Renal cortex interstitium (tissue), 15 donors: ENCODE results near the gene IL11RA. TPM values are rescaled to one million over a fixed set of nuclear protein-coding genes. Genes with fewer than 3 reads are reported as not detected.

ENCODE experiments used
- DNase-seq, 11 donors: peaks; one replicate each; pipeline ENCODE4 v3.0.0-alpha.2; 2013; ENCODE audit warnings: low read depth in 9 of 11, low spot score in 4 of 11; ENCODE audit errors: extremely low read depth in 1 of 11
- long read RNA-seq, 16 experiments: transcript quantifications; one replicate each; lab custom pipeline, GENCODE V29; 2026
- polyA plus RNA-seq, 3 donors: library from polyadenylated mRNA; unstranded; fragments of 120-200 nt; gene quantifications; one replicate each; pipeline ENCODE4 v1.2.1, GENCODE V29; 2013; ENCODE audit not compliant: insufficient read length in 3 of 3

IL11RA gene
- 10 to 100 TPM; 53.5 to 68.0 (median 63.6) TPM for polyA plus RNA-seq
- long read RNA-seq, donor 1, partial matches to known transcripts: 0 of 2 reads
- long read RNA-seq, donor 1, other reads (novel, unspliced or antisense): 0 of 2 reads
- long read RNA-seq, donor 2, transcript IL11RA-201 (13 exons, 1,728 nt): major isoform, 8 of 11 reads
- long read RNA-seq, donor 2, partial matches to known transcripts: 0 of 11 reads
- long read RNA-seq, donor 2, other reads (novel, unspliced or antisense): 0 of 11 reads
- long read RNA-seq, donor 3, transcript IL11RA-202 (13 exons, 1,700 nt): major isoform, 5 of 8 reads
- long read RNA-seq, donor 3, partial matches to known transcripts: 0 of 8 reads
- long read RNA-seq, donor 3, other reads (novel, unspliced or antisense): 0 of 8 reads
- long read RNA-seq, donor 4, transcript IL11RA-202 (13 exons, 1,700 nt): minor isoform, 5 of 23 reads
- long read RNA-seq, donor 4, transcript IL11RA-201 (13 exons, 1,728 nt): major isoform, 6 of 23 reads
- long read RNA-seq, donor 4, partial matches to known transcripts: 12 of 23 reads
- long read RNA-seq, donor 4, other reads (novel, unspliced or antisense): 0 of 23 reads
- long read RNA-seq, donor 5: 0 reads
- long read RNA-seq, donor 6, partial matches to known transcripts: 13 of 16 reads
- long read RNA-seq, donor 6, other reads (novel, unspliced or antisense): 0 of 16 reads
- long read RNA-seq, donor 7, partial matches to known transcripts: 17 of 23 reads
- long read RNA-seq, donor 7, other reads (novel, unspliced or antisense): 0 of 23 reads
- long read RNA-seq, donor 8, partial matches to known transcripts: 26 of 34 reads
- long read RNA-seq, donor 8, other reads (novel, unspliced or antisense): 0 of 34 reads
- long read RNA-seq, donor 9, partial matches to known transcripts: 0 of 7 reads
- long read RNA-seq, donor 9, other reads (novel, unspliced or antisense): 0 of 7 reads
- long read RNA-seq, donor 10, partial matches to known transcripts: 6 of 10 reads
- long read RNA-seq, donor 10, other reads (novel, unspliced or antisense): 0 of 10 reads
- long read RNA-seq, donor 11, transcript IL11RA-201 (13 exons, 1,728 nt): major isoform, 5 of 9 reads
- long read RNA-seq, donor 11, partial matches to known transcripts: 0 of 9 reads
- long read RNA-seq, donor 11, other reads (novel, unspliced or antisense): 0 of 9 reads
- long read RNA-seq, donor 12, partial matches to known transcripts: 6 of 6 reads
- long read RNA-seq, donor 12, other reads (novel, unspliced or antisense): 0 of 6 reads
- long read RNA-seq, donor 13: 0 reads
- long read RNA-seq, donor 14, transcript IL11RA-201 (13 exons, 1,728 nt): major isoform, 5 of 7 reads
- long read RNA-seq, donor 14, partial matches to known transcripts: 0 of 7 reads
- long read RNA-seq, donor 14, other reads (novel, unspliced or antisense): 0 of 7 reads
- long read RNA-seq, donor 15, partial matches to known transcripts: 0 of 2 reads
- long read RNA-seq, donor 15, other reads (novel, unspliced or antisense): 0 of 2 reads
- long read RNA-seq, donor 16, transcript IL11RA-201 (13 exons, 1,728 nt): major isoform, 9 of 21 reads
- long read RNA-seq, donor 16, partial matches to known transcripts: 8 of 21 reads
- long read RNA-seq, donor 16, other reads (novel, unspliced or antisense): 0 of 21 reads

DNA sequence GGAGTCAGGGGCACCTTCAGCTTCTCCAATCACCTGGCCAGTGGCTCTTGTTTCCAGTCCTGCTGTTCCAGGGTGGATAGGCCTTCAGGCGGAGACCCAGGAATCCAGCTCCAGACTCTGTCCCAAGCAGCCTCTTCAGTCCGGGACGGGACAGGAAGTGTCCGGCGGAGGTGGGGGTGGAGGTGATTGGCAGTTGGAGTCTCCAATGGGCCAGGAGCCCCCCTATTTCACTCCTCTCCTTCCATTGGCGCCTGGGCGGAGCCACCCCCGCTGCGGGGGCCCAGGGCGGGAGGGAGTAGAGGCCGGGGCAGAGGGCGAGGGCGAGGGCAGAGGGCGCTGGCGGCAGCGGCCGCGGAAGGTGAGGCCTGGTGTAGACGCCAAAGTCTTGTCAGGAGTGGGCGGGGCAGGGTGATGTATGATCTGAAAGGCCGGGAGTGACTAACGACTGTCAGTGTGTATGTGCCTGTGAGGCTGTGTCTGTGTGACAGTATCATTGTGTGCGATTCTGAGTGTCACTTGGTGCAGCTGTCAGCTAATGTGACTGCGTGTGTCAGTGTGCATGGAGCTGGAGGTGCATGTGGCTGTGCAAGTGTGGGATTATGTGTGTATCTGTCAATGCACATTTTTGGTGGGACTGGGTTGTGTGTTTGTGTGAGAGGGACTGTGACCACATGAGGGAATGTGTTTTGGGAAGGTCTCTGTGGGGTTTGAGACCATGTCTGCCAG is at the start of gene IL11RA:
IL11RA (plus strand) TSS at position 310 of the 726 bp plus-strand sequence. CDS start 3,033 bp downstream, outside the sequence.
- DNase-seq: peak in 7 of 11 donors; percentile 63 to 81 (median 70)

- DNase-seq: peak in 8 of 11 donors; percentile 67 to 84 (median 78)
Observed at GRCh38 chr9:34603610-34604231, 48.3 kb upstream of the IL11RA start.

- DNase-seq: no peak
Observed at GRCh38 chr9:34606190-34606589, 45.8 kb upstream of the IL11RA start.

DNA sequence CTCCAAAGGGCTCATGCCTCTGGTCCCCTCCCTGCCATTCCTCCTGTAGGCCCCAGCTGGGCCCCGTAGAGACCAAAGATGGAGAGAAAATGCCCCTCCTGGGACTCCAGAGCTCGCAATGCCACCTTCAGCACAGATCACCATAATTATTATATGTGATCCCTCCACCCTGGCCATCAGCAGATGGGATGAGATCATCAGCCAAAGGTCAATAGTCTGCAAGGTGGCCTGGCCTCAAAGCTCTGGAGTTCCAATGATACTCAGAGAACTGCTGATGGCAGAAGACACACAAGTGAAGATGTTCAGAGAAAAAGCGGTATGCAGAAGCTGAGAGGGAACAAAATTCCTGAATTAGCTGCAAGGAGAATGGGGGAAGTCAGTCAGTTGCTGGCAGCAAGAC is 45.1 kb upstream of the IL11RA start:
- DNase-seq: no peak

DNA sequence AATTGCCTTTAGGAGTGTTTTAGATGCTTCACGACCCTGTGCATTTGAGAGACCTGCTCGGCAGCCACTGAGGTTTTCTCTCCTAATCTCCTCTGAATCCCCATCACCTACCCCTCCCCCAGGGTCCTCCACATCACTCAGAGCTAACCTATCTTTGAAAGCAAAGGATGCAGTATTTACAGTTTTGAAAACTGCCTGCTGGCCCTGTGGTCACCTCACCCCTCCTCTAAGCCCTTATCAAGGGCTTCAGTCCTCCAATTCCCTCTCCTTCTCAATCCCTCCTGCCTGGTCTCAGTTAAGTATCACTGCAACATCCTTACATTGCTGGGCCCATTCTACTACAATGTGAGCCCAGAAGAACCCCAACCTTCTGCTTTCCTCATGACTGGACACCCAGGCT is 44.7 kb upstream of the IL11RA start:
- no peak for DNase-seq

- no peak for DNase-seq
Observed at GRCh38 chr9:34610434-34611206, 41.4 kb upstream of the IL11RA start.

GRCh38 chr9:34611251-34611810 is 40.7 kb upstream of the IL11RA start:
- DNase-seq: no peak

DNA sequence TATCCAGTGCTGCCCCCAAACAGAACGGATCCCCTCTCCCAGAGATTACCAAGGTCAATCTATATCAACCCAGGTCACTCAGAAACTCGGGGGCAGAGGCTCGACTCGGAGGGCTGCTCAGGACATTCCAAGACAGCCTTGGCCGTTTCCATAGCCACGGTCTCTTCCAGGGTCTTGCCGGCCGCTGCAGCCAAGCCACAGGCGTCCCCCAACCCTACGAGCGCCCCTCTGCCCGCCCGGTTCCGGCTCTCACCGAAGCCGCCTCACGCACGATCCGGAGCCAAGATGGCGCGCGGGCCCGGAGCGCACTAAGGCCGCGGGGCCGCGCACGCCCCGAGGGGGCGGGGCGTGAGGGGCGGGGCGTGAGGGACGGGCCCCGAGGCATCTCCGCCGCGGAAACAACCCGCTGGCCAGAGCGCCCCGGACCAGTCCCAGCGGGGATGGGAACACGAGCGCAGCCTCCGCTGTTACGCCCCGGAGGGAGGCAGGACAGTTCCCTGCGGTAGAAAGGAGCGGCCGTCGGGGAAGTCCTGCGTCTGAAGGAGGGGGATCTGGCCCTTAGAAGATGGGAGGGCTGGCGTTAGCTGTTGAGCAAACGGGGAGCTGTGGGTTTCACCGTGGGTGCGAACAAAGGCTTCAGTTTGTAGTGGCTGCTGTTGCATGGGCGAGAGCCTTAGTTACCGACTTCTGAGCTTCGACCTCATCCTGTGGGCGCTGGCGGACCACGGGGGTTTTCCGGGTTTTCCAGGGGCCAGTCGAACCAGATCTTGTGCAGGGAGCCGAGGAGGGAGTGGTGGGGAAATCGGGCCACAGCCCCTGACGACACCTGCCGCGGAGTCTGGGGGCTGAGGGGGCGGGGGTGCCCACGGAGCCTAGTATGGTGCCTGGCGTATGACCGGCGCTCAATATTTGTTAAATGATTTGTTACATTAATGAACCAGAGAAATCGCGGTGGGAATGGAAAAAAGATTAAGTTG is 39.9 kb upstream of the IL11RA start, which contains the start of gene RPP25L:
RPP25L (minus strand) TSS at position 287 of the 977 bp plus-strand sequence. CDS start 801 bp downstream, outside the sequence.
- DNase-seq: peak in 10 of 11 donors; percentile 59 to 92 (median 82)

DNA sequence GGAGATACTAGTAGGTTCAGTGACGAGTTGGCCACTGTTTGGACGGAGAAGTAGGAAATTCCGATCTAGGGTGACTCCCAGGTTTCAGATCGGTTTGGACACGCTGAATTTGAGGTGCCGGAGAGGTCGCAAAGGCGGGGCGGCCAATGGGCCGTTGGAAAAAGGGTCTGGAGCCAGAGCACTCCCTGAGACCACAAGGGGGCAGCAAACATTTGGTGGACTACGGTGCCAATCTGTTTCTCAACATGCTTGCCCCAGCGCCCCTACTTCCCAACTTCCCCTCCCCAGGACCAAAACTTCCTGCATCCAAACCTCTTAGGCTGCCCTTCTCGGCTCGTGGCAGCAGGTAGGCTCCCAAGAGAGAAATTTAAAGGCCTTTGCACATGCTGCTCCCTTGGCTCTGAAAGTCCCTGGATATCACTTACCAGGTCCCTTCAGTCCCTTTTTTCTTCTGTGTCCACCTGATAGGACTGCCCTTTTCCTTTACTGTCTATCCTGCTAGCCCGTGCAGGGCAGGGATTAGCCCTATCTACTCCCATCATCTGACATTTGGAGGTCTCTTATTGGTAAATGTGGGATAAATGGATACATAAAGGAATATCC is 39.1 kb upstream of the IL11RA start:
- peak in 4 of 11 donors; percentile 72 to 88 (median 76) for DNase-seq

DNA sequence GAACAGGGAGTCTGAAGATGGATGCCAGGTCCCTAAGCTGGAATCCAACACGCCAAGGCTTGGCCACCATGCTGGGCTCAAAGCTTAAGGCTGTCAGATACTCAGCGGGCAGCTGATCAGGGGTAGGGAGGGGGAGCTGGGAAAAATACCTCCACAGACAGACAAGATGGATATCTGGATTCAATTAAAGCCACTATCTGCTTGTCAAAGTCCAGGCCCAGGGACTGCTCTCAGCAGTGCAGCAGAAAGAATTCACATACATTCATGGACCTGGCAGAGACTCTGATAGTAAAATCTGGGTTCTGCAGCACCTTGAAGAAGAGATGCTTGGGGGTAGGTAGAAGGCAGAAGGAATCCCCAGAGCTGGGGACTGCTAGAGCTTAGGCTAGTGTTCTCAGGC is 36.9 kb upstream of the IL11RA start:
- no peak for DNase-seq

- peak in 10 of 11 donors; percentile 85 to 94 (median 90) for DNase-seq
Observed at GRCh38 chr9:34620061-34620994, 31.7 kb upstream of the IL11RA start, which contains the start of gene DCTN3. TSS of gene DCTN3 (minus strand) at chr9:34620495. CDS start at chr9:34620464, 31 bp downstream.

- no peak for DNase-seq
Observed at GRCh38 chr9:34623374-34624235, 28.4 kb upstream of the IL11RA start.
